NCI-H446 treated with DMSO at 0.1 percent for 48 hours (cell line): ENCODE measurements around the gene SNRPB.

ENCODE experiments used
- DNase-seq: peaks from one replicate; lab custom pipeline; 2025; lab: John Stamatoyannopoulos, UW

SNRPB gene

GRCh38 chr20:2429051-2429450 lies 41.5 kb downstream of the SNRPB start:
- DNase-seq = no peak

- DNase-seq = no peak
These were observed 49.3 kb downstream of the SNRPB start for GRCh38 chr20:2421247-2421646.

GRCh38 chr20:2420510-2420909 lies 50.1 kb downstream of the SNRPB start:
- DNase-seq = no peak

- no peak for DNase-seq
These were observed 52.2 kb downstream of the SNRPB start for GRCh38 chr20:2418388-2418787.

- no peak for DNase-seq
These were observed 53.4 kb downstream of the SNRPB start for GRCh38 chr20:2417213-2417541.

GRCh38 chr20:2416541-2417212 lies 53.9 kb downstream of the SNRPB start:
- DNase-seq = no peak
